GM19463 (cell line): ENCODE data around the gene PCDHGB4.
A peak's percentile ranks its signal among the peaks of the same experiment; 100 is the strongest.
"Not testable (repeated sequence)": the region's sequence is repeated elsewhere in the genome, so short reads cannot be mapped to it uniquely, and the experiment has no call there.

ENCODE experiments used
- ATAC-seq: cut with Tn5 transposase; IDR thresholded peaks from one replicate; pipeline ENCODE4 v1.9.1; 2021; ENCODE audit warnings: mild to moderate bottlenecking, moderate library complexity; ENCODE audit not compliant: unreplicated experiment

The PCDHGB4 gene

GRCh38 chr5:141387557-141388311 lies at the start of gene PCDHGB4:
Gene PCDHGB4 (plus strand): TSS chr5:141387698. CDS start chr5:141387885, 187 bp downstream.
- peak; percentile 56 for ATAC-seq

- ATAC-seq: no peak
Observed at GRCh38 chr5:141338538-141339306, 48.8 kb upstream of the PCDHGB4 start, which contains the start of gene PCDHGA2. Gene PCDHGA2 (plus strand): TSS chr5:141338760.

- not testable (repeated sequence) for ATAC-seq
Observed at GRCh38 chr5:141340781-141341354, 46.6 kb upstream of the PCDHGB4 start.

GRCh38 chr5:141342773-141343172 lies 44.7 kb upstream of the PCDHGB4 start:
- ATAC-seq: no peak

- ATAC-seq: no peak
Observed at GRCh38 chr5:141343242-141343952, 44.1 kb upstream of the PCDHGB4 start, which contains the start of gene PCDHGA3. Gene PCDHGA3 (plus strand): TSS chr5:141343829. CDS start chr5:141344034, 205 bp downstream.

- ATAC-seq: no peak
Observed at GRCh38 chr5:141343953-141344463, 43.5 kb upstream of the PCDHGB4 start.

- ATAC-seq: no peak
Observed at GRCh38 chr5:141345327-141345726, 42.2 kb upstream of the PCDHGB4 start.

GRCh38 chr5:141346017-141346416 lies 41.5 kb upstream of the PCDHGB4 start:
- not testable (repeated sequence) for ATAC-seq

- peak; percentile 94 for ATAC-seq
Observed at GRCh38 chr5:141349917-141350619, 37.4 kb upstream of the PCDHGB4 start, which contains the start of gene PCDHGB1. Gene PCDHGB1 (plus strand): TSS chr5:141350099. CDS start chr5:141350261, 162 bp downstream.

- no peak for ATAC-seq
Observed at GRCh38 chr5:141351591-141351990, 35.9 kb upstream of the PCDHGB4 start.

GRCh38 chr5:141354900-141355469 lies 32.5 kb upstream of the PCDHGB4 start, which contains the start of gene PCDHGA4:
Gene PCDHGA4 (plus strand): TSS chr5:141355021. CDS start chr5:141355108, 87 bp downstream.
- ATAC-seq: no peak

GRCh38 chr5:141355641-141356040 lies 31.9 kb upstream of the PCDHGB4 start:
- no peak for ATAC-seq

GRCh38 chr5:141356133-141356532 lies 31.4 kb upstream of the PCDHGB4 start:
- ATAC-seq: no peak

GRCh38 chr5:141356950-141357349 lies 30.5 kb upstream of the PCDHGB4 start:
- no peak for ATAC-seq

- ATAC-seq: no peak
Observed at GRCh38 chr5:141359790-141360426, 27.6 kb upstream of the PCDHGB4 start, which contains the start of gene PCDHGB2. Gene PCDHGB2 (plus strand): TSS chr5:141359994. CDS start chr5:141360136, 142 bp downstream.

- no peak for ATAC-seq
Observed at GRCh38 chr5:141360685-141361084, 26.8 kb upstream of the PCDHGB4 start.

- no peak for ATAC-seq
Observed at GRCh38 chr5:141362719-141363118, 24.8 kb upstream of the PCDHGB4 start.

- ATAC-seq: no peak
Observed at GRCh38 chr5:141363952-141364660, 23.4 kb upstream of the PCDHGB4 start, which contains the start of gene PCDHGA5. Gene PCDHGA5 (plus strand): TSS chr5:141364162. CDS start chr5:141364331, 169 bp downstream.
